Measurements from ENCODE around the gene AFAP1L1. TPM values are rescaled to one million over a fixed set of nuclear protein-coding genes. Genes with fewer than 3 reads are reported as not detected.

AFAP1L1 gene
- total and polyA plus RNA-seq, 2 of the 13 experiments (the other 11 are each of a cell fraction or from before 2014, with no cell fraction given) = 0.38 to 1.0 TPM

DNA sequence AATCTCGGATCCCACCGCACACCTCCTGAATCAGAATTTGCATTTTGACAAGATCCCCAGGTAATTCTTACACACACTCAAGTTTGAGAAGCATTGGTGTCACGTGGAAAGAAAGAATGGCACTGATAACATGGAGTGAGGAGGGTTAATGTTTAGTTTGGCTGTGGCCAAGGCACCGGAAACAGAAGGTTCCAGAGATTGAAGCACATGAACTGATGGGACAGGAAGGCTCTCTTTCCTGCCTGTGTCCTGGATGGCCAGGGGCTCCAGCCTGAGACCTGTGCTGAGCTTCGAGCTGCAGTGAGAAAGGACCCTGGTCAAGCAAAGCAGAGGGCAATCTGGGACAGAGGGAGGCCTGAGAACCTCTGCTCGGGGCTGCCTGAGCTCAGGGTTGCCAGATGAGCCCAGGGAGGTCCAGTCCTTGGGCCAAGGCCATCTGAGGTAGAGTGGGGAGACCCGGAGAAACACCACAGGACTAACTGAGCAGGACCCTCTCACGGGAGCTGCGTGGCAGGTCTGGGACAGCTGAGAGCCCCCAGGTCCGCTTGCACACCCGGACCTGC is 27.3 kb downstream of the AFAP1L1 start (continued):
- TF ChIP-seq, protein P1, sequence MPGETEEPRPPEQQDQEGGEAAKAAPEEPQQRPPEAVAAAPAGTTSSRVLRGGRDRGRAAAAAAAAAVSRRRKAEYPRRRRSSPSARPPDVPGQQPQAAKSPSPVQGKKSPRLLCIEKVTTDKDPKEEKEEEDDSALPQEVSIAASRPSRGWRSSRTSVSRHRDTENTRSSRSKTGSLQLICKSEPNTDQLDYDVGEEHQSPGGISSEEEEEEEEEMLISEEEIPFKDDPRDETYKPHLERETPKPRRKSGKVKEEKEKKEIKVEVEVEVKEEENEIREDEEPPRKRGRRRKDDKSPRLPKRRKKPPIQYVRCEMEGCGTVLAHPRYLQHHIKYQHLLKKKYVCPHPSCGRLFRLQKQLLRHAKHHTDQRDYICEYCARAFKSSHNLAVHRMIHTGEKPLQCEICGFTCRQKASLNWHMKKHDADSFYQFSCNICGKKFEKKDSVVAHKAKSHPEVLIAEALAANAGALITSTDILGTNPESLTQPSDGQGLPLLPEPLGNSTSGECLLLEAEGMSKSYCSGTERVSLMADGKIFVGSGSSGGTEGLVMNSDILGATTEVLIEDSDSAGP (CRISPR knock-in tag; IDR thresholded peaks at IDR 0.05; ENCODE audit: borderline replicate concordance) = peak; percentile 23; the same call in 1 of the 2 replicates
- TF ChIP-seq MTA1 (CRISPR knock-in tag; IDR thresholded peaks at IDR 0.05; ENCODE audit: borderline replicate concordance) = no peak
- TF ChIP-seq ZNF317 (CRISPR knock-in tag; IDR thresholded peaks at IDR 0.05) = peak; percentile 17; the same call in 1 of the 2 replicates
- TF ChIP-seq, protein P2, sequence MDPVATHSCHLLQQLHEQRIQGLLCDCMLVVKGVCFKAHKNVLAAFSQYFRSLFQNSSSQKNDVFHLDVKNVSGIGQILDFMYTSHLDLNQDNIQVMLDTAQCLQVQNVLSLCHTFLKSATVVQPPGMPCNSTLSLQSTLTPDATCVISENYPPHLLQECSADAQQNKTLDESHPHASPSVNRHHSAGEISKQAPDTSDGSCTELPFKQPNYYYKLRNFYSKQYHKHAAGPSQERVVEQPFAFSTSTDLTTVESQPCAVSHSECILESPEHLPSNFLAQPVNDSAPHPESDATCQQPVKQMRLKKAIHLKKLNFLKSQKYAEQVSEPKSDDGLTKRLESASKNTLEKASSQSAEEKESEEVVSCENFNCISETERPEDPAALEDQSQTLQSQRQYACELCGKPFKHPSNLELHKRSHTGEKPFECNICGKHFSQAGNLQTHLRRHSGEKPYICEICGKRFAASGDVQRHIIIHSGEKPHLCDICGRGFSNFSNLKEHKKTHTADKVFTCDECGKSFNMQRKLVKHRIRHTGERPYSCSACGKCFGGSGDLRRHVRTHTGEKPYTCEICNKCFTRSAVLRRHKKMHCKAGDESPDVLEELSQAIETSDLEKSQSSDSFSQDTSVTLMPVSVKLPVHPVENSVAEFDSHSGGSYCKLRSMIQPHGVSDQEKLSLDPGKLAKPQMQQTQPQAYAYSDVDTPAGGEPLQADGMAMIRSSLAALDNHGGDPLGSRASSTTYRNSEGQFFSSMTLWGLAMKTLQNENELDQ (CRISPR knock-in tag; IDR thresholded peaks at IDR 0.05; ENCODE audit: borderline replicate concordance) = no peak
- TF ChIP-seq GABPA (IDR thresholded peaks at IDR 0.05; ENCODE audit: low read depth, low read length) = no peak
- TF ChIP-seq GABPA (CRISPR knock-in tag; IDR thresholded peaks at IDR 0.05; ENCODE audit: low read depth) = peak; percentile 30; the same call in 1 of the 2 replicates
- peak; percentile 31; the same call in 1 of the 2 replicates for TF ChIP-seq MAX (IDR thresholded peaks at IDR 0.05)
- no peak for TF ChIP-seq NCOA1 (CRISPR knock-in tag; IDR thresholded peaks at IDR 0.05)
- no peak for TF ChIP-seq WIZ (CRISPR knock-in tag; IDR thresholded peaks at IDR 0.05)
- peak; percentile 11; the same call in 1 of the 2 replicates for TF ChIP-seq TARDBP (CRISPR knock-in tag; IDR thresholded peaks at IDR 0.05)
- no peak for TF ChIP-seq PRDM10 (CRISPR knock-in tag; IDR thresholded peaks at IDR 0.05; ENCODE audit: low read depth)
- TF ChIP-seq HNF1B (CRISPR knock-in tag; IDR thresholded peaks at IDR 0.05) = no peak
- peak; percentile 20; the same call in 1 of the 2 replicates for TF ChIP-seq ZNF292 (CRISPR knock-in tag; IDR thresholded peaks at IDR 0.05; ENCODE audit: borderline replicate concordance, low read depth)

Data from HepG2 (cell line).